Ascending aorta (tissue), 2 donors: ENCODE results near the gene LRRC57. TPM values are rescaled to one million over a fixed set of nuclear protein-coding genes. Genes with fewer than 3 reads are reported as not detected.

Experiments
- DNase-seq, 2 donors: peaks; one replicate each; pipeline ENCODE4 v3.0.0-alpha.2; 2019; ENCODE audit warnings: low spot score in 2 of 2
- H3K27ac ChIP-seq, 2 donors: fragments of 200-600 bp; sonication (generic); one replicate each; pipeline ENCODE4 v1.5.1; 2016 to 2017; ENCODE audit warnings: mild to moderate bottlenecking in 1 of 2
- H3K27me3 ChIP-seq: fragments of 200-600 bp; sonication (generic); one replicate; pipeline ENCODE4 v1.5.1; 2017
- H3K36me3 ChIP-seq, 2 donors: fragments of 200-600 bp; sonication (generic); one replicate each; pipeline ENCODE4 v1.5.1; 2016
- H3K4me1 ChIP-seq, 2 donors: fragments of 200-600 bp; sonication (generic); one replicate each; pipeline ENCODE4 v1.5.1; 2016 to 2017; ENCODE audit warnings: mild to moderate bottlenecking in 1 of 2
- H3K4me3 ChIP-seq, 2 donors: fragments of 200-600 bp; sonication (generic); one replicate each; pipeline ENCODE4 v1.5.1; 2016 to 2017; ENCODE audit warnings: mild to moderate bottlenecking in 1 of 2
- H3K9me3 ChIP-seq, 2 donors: fragments of 200-600 bp; sonication (generic); one replicate each; pipeline ENCODE4 v1.5.1; 2016
- CTCF ChIP-seq, 3 experiments: fragments of 200-600 bp in 2 of 3; fragments of 450-650 bp in 1 of 3; sonication (generic) in 2 of 3; IDR thresholded peaks; one replicate each; pipeline ENCODE4 v1.5.1; 2016 to 2019; ENCODE audit warnings: antibody characterized with exemption in 3 of 3, mild to moderate bottlenecking in 1 of 3, moderate library complexity in 1 of 3
- intact Hi-C: fragments of 100-400 bp; cut with DNase I; formaldehyde crosslinking; loops from one replicate; pipeline ENCODE4 v1.15.1; 2023
- total RNA-seq: library from RNA; depleted of rRNA; stranded (reverse); fragments of >200 nt; gene quantifications from one replicate; pipeline ENCODE4 v1.1.0, GENCODE V29; 2016

LRRC57 gene
- 1.6 TPM for total RNA-seq

- intact Hi-C loops: loop anchor here (2.0 to 10.0 kb wide), 4 partner anchors 26 to 274 kb away; partner anchors contain the start of genes GANC, STARD9, TMEM87A and ZNF106
- peak; percentile 36 to 90 for DNase-seq
- H3K27me3 ChIP-seq: no peaks in the 10 kb centered on the region
- no peak for TF ChIP-seq CTCF (IDR thresholded peaks at IDR 0.05)
- peaks cover 0 to 22% of the 10 kb centered on the region in 2 donors for H3K4me1 ChIP-seq
- peak within 1 kb of the TSS; percentile 92 to 94 for H3K27ac ChIP-seq
- H3K4me3 ChIP-seq: peak within 1 kb of the TSS; percentile 81 to 92
- no peaks in the 10 kb centered on the region for H3K9me3 ChIP-seq
- peaks cover 5 to 17% of the 10 kb centered on the region in 2 donors for H3K36me3 ChIP-seq
Observed at GRCh38 chr15:42548249-42549031, at the start of gene LRRC57, which contains the start of gene HAUS2. TSS of gene LRRC57 (minus strand) at chr15:42548793. CDS start at chr15:42548434, 359 bp downstream. TSS of gene HAUS2 (plus strand) at chr15:42548838. CDS start at chr15:42548873, 35 bp downstream.

- H3K27ac ChIP-seq: peak overlapping the region; percentile 47 to 58
- H3K27me3 ChIP-seq: no peaks in the 10 kb centered on the region
- TF ChIP-seq CTCF (IDR thresholded peaks at IDR 0.05): no peak
- intact Hi-C loops: no loop called here
- H3K36me3 ChIP-seq: no peaks in the 10 kb centered on the region
- H3K4me1 ChIP-seq: peaks cover 0 to 17% of the 10 kb centered on the region in 2 donors
- no peaks in the 10 kb centered on the region for H3K9me3 ChIP-seq
- H3K4me3 ChIP-seq: no peak overlapping the region
- no peak for DNase-seq
Observed at GRCh38 chr15:42595626-42596240, 47.1 kb upstream of the LRRC57 start.

GRCh38 chr15:42594095-42594494 is 45.5 kb upstream of the LRRC57 start:
- intact Hi-C loops: no loop called here
- DNase-seq: peak in 1 of 2 donors; percentile 7
- peak overlapping the region; percentile 73 to 74 for H3K27ac ChIP-seq
- H3K4me3 ChIP-seq: no peak overlapping the region
- TF ChIP-seq CTCF (IDR thresholded peaks at IDR 0.05): no peak
- no peaks in the 10 kb centered on the region for H3K9me3 ChIP-seq
- no peaks in the 10 kb centered on the region for H3K36me3 ChIP-seq
- peaks cover 0 to 17% of the 10 kb centered on the region in 2 donors for H3K4me1 ChIP-seq
- no peaks in the 10 kb centered on the region for H3K27me3 ChIP-seq

GRCh38 chr15:42593143-42593542 is 44.5 kb upstream of the LRRC57 start:
- intact Hi-C loops: no loop called here
- Histone ChIP-seq H3K9me3 (no peaks in the 10 kb centered on the region), H3K4me3 (peak overlapping the region in 1 of 2 donors; percentile 37), H3K4me1 (peaks cover 0 to 17% of the 10 kb centered on the region in 2 donors), H3K27me3 (no peaks in the 10 kb centered on the region), H3K36me3 (no peaks in the 10 kb centered on the region), H3K27ac (peak overlapping the region; percentile 73 to 74)
- peak in 1 of 2 donors; percentile 72 for DNase-seq
- no peak for TF ChIP-seq CTCF (IDR thresholded peaks at IDR 0.05)

GRCh38 chr15:42592716-42593115 is 44.1 kb upstream of the LRRC57 start:
- Histone ChIP-seq H3K27me3 (no peaks in the 10 kb centered on the region), H3K9me3 (no peaks in the 10 kb centered on the region), H3K36me3 (no peaks in the 10 kb centered on the region), H3K4me1 (peaks cover 0 to 17% of the 10 kb centered on the region in 2 donors), H3K27ac (peak overlapping the region; percentile 73 to 74), H3K4me3 (peak overlapping the region in 1 of 2 donors; percentile 37)
- DNase-seq: no peak
- no peak for TF ChIP-seq CTCF (IDR thresholded peaks at IDR 0.05)
- intact Hi-C loops: no loop called here
